GM13977 (cell line): ENCODE measurements around the gene COPZ1.

Source experiments
- DNase-seq: peaks from one replicate; pipeline ENCODE4 v3.0.0; 2012; ENCODE audit warnings: low spot score
- CTCF ChIP-seq: IDR thresholded peaks from 2 replicates; pipeline ENCODE4 v1.5.1; 2012; ENCODE audit warnings: mild to moderate bottlenecking, control low read depth; ENCODE audit not compliant: insufficient read depth; ENCODE audit errors: extremely low read depth, missing control alignments
- in situ Hi-C: fragments of 300-500 bp; cut with MboI; formaldehyde crosslinking; loops from one replicate; pipeline ENCODE4 v1.12.0; 2022; ENCODE audit warnings: low sequenced_read_pairs, low pct_unique_long_range_greater_than_20kb, mixed read lengths, inconsistent platforms; ENCODE audit not compliant: unreplicated experiment

The COPZ1 gene

DNA sequence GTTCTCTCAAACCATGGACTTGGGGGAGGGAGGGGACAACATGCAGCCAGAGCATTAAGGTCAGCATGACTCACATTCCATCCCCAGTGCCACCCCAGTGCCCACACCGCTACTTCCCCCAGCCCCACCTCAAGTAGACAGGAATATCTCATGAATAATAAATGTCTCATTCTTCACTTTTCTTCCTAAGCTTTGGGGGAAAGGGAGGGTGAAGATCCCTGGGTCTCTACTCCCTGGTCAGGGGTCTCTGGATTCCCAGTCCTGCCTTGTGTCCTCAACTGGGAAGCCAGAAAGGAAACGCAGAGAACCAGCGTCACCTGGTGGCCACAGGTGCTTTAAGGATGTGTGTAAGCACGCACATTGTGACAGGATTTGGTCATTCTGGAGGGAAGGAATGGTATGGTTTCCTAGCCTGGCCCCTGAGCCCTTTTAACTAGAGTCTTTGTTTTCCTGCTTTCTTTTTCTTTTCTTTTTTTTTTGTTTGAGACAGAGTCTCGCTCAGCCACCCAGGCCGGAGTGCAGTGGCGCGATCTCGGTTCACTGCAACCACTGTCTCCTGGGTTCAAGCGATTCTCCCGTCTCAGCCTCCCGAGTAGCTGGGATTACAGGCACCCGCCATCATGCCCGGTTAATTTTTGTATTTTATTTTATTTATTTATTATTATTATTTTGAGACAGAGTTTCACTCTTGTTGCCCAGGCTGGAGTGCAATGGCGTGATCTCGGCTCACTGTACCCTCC lies 36.0 kb downstream of the COPZ1 start:
- no peak for DNase-seq
- TF ChIP-seq CTCF, result peak; percentile 94
- in situ Hi-C loops, result loop anchor here (10.0 to 25.0 kb wide), 3 partner anchors 66 to 349 kb away; partner anchors contain the start of genes HOXC8 and HOXC9

- in situ Hi-C loops, result loop anchor here (10.0 to 25.0 kb wide), 3 partner anchors 68 to 351 kb away; partner anchors contain the start of genes HOXC8 and HOXC9
- DNase-seq, result no peak
- TF ChIP-seq CTCF, result no peak
Observed at GRCh38 chr12:54363047-54363446, 38.1 kb downstream of the COPZ1 start.

- DNase-seq, result no peak
- in situ Hi-C loops, result loop anchor here (10.0 to 25.0 kb wide), 3 partner anchors 69 to 351 kb away; partner anchors contain the start of genes HOXC8 and HOXC9
- TF ChIP-seq CTCF, result no peak
Observed at GRCh38 chr12:54363618-54364017, 38.7 kb downstream of the COPZ1 start.

GRCh38 chr12:54364413-54364812 lies 39.5 kb downstream of the COPZ1 start, which contains the start of gene GPR84:
GPR84 (minus strand) TSS chr12:54364486; CDS start chr12:54363851, 635 bp downstream.
- no peak for TF ChIP-seq CTCF
- DNase-seq, result no peak
- in situ Hi-C loops, result loop anchor here (10.0 to 25.0 kb wide), 3 partner anchors 70 to 352 kb away; partner anchors contain the start of genes HOXC8 and HOXC9

DNA sequence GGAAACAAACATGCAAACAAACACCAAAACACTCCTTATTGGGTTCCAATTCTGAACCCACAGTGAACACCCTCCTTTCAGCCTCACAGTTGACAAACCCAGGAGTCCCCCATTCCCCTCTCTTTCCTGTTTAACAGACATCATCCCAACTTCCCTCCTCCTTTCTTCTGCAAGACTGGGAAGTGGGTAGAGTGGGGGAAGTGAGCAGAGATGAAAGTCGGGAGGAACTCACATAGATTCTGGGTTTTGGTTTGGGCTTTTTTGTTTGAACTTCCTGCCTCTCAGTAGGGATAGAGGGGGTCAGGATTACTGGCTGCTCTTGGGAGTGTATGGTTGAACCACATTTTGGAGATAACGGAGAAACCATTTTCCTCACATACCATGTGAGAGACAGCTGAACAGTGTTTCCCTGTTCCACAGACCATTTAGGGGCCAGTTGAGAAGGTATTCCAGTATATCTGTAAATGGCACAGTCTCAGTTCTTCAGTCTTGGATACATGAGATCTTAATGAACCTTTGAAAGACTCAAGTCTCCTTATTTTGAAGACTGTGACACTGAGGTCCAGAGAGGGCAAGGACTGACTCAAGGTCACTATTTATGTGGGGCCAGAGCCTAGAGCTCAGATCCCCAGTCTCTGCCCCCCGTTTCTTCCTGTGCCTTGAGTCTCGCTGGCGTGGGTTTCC lies 43.2 kb downstream of the COPZ1 start:
- DNase-seq, result no peak
- no peak for TF ChIP-seq CTCF
- in situ Hi-C loops, result loop anchor here (10.0 to 25.0 kb wide), 3 partner anchors 73 to 356 kb away; partner anchors contain the start of genes HOXC8 and HOXC9

DNA sequence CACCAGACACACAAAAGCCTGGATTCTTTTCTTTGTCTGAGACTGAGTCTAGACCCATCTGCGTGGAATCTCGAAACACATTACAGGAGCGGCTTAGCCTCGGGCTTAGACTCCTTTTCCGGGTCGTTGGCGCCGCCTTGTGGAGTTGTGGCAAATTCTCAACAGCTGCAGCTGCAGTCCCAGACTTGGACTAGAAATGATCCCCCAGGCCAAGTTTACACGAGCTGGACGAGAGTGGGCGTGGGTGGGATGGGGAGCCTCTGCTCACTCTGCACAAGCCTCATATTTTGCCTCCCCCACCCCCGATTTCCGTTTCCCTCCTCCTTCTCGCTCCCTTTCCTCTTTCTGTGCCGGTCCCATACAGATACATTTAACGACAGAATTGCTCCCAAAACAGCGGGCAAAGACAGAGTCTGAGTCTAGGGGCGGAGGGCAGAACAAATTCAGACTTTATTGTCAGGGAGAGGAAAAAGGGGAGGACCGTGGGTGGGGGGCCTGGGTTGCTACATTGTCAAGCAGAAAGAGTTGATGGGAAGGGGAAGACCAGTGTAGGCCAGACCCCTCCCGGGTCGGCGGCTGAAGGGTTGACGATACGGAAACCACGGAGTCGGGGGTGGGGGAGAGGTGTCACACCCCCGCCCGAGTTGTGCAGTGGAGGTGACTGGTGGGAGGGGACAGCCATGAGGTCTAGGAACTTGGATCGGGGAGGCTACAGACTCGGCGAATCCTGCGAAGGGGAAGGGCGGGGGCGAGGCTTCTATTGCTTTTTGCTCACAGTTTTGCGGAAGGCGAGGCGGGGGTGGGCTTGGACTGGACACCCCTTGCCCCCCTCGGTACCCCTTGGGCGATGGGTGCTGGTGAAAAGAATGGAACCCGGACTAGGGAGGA lies 44.0 kb downstream of the COPZ1 start:
- in situ Hi-C loops, result loop anchor here (10.0 to 25.0 kb wide), 3 partner anchors 74 to 357 kb away; partner anchors contain the start of genes HOXC8 and HOXC9
- DNase-seq, result peak; percentile 85
- TF ChIP-seq CTCF, result peak; percentile 97
